SK-N-MC (cell line): ENCODE data around the gene USP17L12.
"Not testable (repeated sequence)": the region's sequence is repeated elsewhere in the genome, so short reads cannot be mapped to it uniquely, and the experiment has no call there.

Experiments
- DNase-seq: peaks from one replicate; pipeline ENCODE4 v3.0.0-alpha.2; 2011; ENCODE audit warnings: low read depth, low spot score
- H3K27ac ChIP-seq: fragments of 200-600 bp; sonication (generic); 2 replicates; pipeline ENCODE4 v1.5.1; 2016; ENCODE audit warnings: mixed run types
- H3K36me3 ChIP-seq: fragments of 200-600 bp; sonication (generic); 2 replicates; pipeline ENCODE4 v1.6.1; 2017; ENCODE audit warnings: antibody characterized with exemption, low read length, mixed read lengths; ENCODE audit not compliant: insufficient read depth
- H3K4me3 ChIP-seq: fragments of 200-600 bp; sonication (generic); 2 replicates; pipeline ENCODE4 v1.5.1; 2016
- H3K9ac ChIP-seq: fragments of 200-600 bp; sonication (generic); 2 replicates; pipeline ENCODE4 v1.8.0; 2017; ENCODE audit warnings: mixed run types, mixed read lengths; ENCODE audit not compliant: insufficient read length
- H3K9me3 ChIP-seq: fragments of 200-600 bp; sonication (generic); 2 replicates; pipeline ENCODE4 v1.6.1; 2017; ENCODE audit warnings: low read depth, mild to moderate bottlenecking, antibody characterized with exemption, low read length, moderate library complexity, mixed read lengths

Gene USP17L12, protein sequence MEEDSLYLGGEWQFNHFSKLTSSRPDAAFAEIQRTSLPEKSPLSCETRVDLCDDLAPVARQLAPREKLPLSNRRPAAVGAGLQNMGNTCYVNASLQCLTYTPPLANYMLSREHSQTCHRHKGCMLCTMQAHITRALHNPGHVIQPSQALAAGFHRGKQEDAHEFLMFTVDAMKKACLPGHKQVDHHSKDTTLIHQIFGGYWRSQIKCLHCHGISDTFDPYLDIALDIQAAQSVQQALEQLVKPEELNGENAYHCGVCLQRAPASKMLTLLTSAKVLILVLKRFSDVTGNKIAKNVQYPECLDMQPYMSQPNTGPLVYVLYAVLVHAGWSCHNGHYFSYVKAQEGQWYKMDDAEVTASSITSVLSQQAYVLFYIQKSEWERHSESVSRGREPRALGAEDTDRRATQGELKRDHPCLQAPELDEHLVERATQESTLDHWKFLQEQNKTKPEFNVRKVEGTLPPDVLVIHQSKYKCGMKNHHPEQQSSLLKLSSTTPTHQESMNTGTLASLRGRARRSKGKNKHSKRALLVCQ

GRCh38 chr4:9219852-9220251 is at the start of gene USP17L12:
Gene USP17L12 (plus strand): TSS chr4:9220152. CDS start chr4:9220152, 0 bp downstream.
- not testable (repeated sequence) for H3K27ac ChIP-seq, H3K4me3 ChIP-seq, H3K9ac ChIP-seq, DNase-seq, H3K36me3 ChIP-seq, H3K9me3 ChIP-seq

- not testable (repeated sequence) for H3K4me3 ChIP-seq, H3K27ac ChIP-seq, H3K9me3 ChIP-seq, DNase-seq, H3K36me3 ChIP-seq, H3K9ac ChIP-seq
Observed at GRCh38 chr4:9210357-9210756, 9.6 kb upstream of the USP17L12 start, which contains the start of gene USP17L10. Gene USP17L10 (plus strand): TSS chr4:9210657. CDS start chr4:9210657, 0 bp downstream.

DNA sequence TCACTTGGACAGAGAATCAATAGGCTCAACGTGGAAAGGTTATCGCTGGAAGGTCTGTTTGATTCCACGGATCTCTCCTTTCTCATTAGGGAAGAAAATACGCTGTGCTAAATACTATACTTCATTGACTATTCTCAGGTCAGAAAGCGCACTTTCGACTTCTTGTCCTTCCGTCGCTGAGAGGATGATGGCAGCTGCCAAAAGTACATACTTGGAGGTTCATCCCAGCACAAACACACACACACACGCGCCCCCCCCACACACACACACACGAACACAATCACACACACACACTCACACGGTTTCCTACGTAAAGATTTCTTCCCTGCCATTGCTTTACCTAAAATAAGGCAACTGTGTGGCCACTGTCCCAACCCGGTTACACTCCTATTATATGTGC is 5.3 kb upstream of the USP17L12 start:
- H3K9ac ChIP-seq, H3K36me3 ChIP-seq, DNase-seq, H3K4me3 ChIP-seq, H3K27ac ChIP-seq, H3K9me3 ChIP-seq: not testable (repeated sequence)

- not testable (repeated sequence) for H3K9ac ChIP-seq, DNase-seq, H3K4me3 ChIP-seq, H3K27ac ChIP-seq, H3K9me3 ChIP-seq, H3K36me3 ChIP-seq
Observed at GRCh38 chr4:9215105-9215504, 4.8 kb upstream of the USP17L12 start, which contains the start of gene USP17L11. Gene USP17L11 (plus strand): TSS chr4:9215405. CDS start chr4:9215405, 0 bp downstream.

DNA sequence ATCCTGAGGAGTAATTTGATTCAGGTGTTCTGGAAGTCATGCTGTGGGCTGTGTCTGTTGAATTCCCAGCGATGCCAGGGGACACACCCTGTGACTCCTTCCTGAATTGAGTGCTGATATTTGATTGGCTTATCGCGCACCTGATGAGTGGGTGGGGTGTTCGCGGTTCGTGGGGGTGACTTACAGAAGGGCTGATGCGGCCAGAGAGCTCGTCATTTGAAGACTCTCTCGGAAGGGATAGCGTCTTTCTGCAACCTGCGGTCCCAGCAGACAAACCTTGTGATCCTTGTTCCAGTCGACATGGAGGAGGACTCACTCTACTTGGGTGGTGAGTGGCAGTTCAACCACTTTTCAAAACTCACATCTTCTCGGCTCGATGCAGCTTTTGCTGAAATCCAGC is 4.6 kb downstream of the USP17L12 start, which contains the start of gene USP17L13:
Gene USP17L13, plus strand, starts transcription at position 301 of the 400 bp plus-strand sequence. Its CDS starts 0 bp downstream, at position 301.
- DNase-seq, H3K9me3 ChIP-seq, H3K36me3 ChIP-seq, H3K4me3 ChIP-seq, H3K9ac ChIP-seq, H3K27ac ChIP-seq: not testable (repeated sequence)

- not testable (repeated sequence) for DNase-seq, H3K27ac ChIP-seq, H3K4me3 ChIP-seq, H3K9me3 ChIP-seq, H3K9ac ChIP-seq, H3K36me3 ChIP-seq
Observed at GRCh38 chr4:9230249-9230648, 10.3 kb downstream of the USP17L12 start.

- H3K4me3 ChIP-seq, H3K9ac ChIP-seq, H3K9me3 ChIP-seq, DNase-seq, H3K36me3 ChIP-seq, H3K27ac ChIP-seq: not testable (repeated sequence)
Observed at GRCh38 chr4:9234085-9234484, 14.1 kb downstream of the USP17L12 start, which contains the start of gene USP17L15. Gene USP17L15 (plus strand): TSS chr4:9234385. CDS start chr4:9234385, 0 bp downstream.

DNA sequence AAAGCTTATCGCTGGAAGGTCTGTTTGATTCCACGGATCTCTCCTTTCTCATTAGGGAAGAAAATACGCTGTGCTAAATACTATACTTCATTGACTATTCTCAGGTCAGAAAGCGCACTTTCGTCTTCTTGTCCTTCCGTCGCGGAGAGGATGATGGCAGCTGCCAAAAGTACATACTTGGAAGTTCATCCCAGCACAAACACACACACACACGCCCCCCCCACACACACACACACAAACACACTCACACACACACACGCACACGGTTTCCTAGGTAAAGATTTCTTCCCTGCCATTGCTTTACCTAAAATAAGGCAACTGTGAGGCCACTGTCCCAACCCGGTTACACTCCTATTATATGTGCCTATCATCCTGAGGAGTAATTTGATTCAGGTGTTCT is 18.5 kb downstream of the USP17L12 start:
- DNase-seq, H3K9ac ChIP-seq, H3K36me3 ChIP-seq: not testable (repeated sequence)

DNA sequence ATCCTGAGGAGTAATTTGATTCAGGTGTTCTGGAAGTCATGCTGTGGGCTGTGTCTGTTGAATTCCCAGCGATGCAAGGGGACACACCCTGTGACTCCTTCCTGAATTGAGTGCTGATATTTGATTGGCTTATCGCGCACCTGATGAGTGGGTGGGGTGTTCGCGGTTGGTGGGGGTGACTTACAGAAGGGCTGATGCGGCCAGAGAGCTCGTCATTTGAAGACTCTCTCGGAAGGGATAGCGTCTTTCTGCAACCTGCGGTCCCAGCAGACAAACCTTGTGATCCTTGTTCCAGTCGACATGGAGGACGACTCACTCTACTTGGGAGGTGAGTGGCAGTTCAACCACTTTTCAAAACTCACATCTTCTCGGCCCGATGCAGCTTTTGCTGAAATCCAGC is 23.6 kb downstream of the USP17L12 start, which contains the start of gene USP17L17:
Gene USP17L17, plus strand, starts transcription at position 301 of the 400 bp plus-strand sequence. Its CDS starts 0 bp downstream, at position 301.
- H3K36me3 ChIP-seq, H3K9ac ChIP-seq, H3K4me3 ChIP-seq, H3K27ac ChIP-seq, H3K9me3 ChIP-seq, DNase-seq: not testable (repeated sequence)

More for the DNA sequence above, 18.5 kb downstream of the USP17L12 start:
- H3K27ac ChIP-seq, H3K9me3 ChIP-seq, H3K4me3 ChIP-seq: not testable (repeated sequence)

GRCh38 chr4:9247953-9248680 is 28.2 kb downstream of the USP17L12 start, which contains the start of gene USP17L18:
Gene USP17L18 (plus strand): TSS chr4:9248630. CDS start chr4:9248630, 0 bp downstream.
- H3K9me3 ChIP-seq, DNase-seq, H3K27ac ChIP-seq, H3K9ac ChIP-seq, H3K4me3 ChIP-seq, H3K36me3 ChIP-seq: not testable (repeated sequence)

DNA sequence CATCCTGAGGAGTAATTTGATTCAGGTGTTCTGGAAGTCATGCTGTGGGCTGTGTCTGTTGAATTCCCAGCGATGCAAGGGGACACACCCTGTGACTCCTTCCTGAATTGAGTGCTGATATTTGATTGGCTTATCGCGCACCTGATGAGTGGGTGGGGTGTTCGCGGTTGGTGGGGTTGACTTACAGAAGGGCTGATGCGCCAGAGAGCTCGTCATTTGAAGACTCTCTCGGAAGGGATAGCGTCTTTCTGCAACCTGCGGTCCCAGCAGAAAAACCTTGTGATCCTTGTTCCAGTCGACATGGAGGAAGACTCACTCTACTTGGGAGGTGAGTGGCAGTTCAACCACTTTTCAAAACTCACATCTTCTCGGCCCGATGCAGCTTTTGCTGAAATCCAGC is 33.1 kb downstream of the USP17L12 start, which contains the start of gene USP17L19:
Gene USP17L19, plus strand, starts transcription at position 301 of the 400 bp plus-strand sequence. Its CDS starts 0 bp downstream, at position 301.
- H3K9me3 ChIP-seq, H3K4me3 ChIP-seq, H3K27ac ChIP-seq, H3K36me3 ChIP-seq, H3K9ac ChIP-seq, DNase-seq: not testable (repeated sequence)

GRCh38 chr4:9257824-9258223 is 37.9 kb downstream of the USP17L12 start, which contains the start of gene USP17L20:
Gene USP17L20 (plus strand): TSS chr4:9258124. CDS start chr4:9258124, 0 bp downstream.
- H3K36me3 ChIP-seq, H3K4me3 ChIP-seq, DNase-seq, H3K27ac ChIP-seq, H3K9ac ChIP-seq, H3K9me3 ChIP-seq: not testable (repeated sequence)

DNA sequence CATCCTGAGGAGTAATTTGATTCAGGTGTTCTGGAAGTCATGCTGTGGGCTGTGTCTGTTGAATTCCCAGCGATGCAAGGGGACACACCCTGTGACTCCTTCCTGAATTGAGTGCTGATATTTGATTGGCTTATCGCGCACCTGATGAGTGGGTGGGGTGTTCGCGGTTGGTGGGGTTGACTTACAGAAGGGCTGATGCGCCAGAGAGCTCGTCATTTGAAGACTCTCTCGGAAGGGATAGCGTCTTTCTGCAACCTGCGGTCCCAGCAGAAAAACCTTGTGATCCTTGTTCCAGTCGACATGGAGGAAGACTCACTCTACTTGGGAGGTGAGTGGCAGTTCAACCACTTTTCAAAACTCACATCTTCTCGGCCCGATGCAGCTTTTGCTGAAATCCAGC is 42.6 kb downstream of the USP17L12 start, which contains the start of gene USP17L21:
Gene USP17L21, plus strand, starts transcription at position 301 of the 400 bp plus-strand sequence. Its CDS starts 0 bp downstream, at position 301.
- not testable (repeated sequence) for H3K4me3 ChIP-seq, H3K36me3 ChIP-seq, H3K27ac ChIP-seq, DNase-seq, H3K9ac ChIP-seq, H3K9me3 ChIP-seq
